H1 (cell line): ENCODE data around the gene KCNK15. TPM values are rescaled to one million over a fixed set of nuclear protein-coding genes. Genes with fewer than 3 reads are reported as not detected.

ENCODE experiments used
- CBX5 ChIP-seq: fragments of 300-800, 300-1000 bp; sonication (generic); IDR thresholded peaks from 2 replicates; pipeline ENCODE4 v1.7.1; 2016; ENCODE audit warnings: antibody characterized with exemption, low read length, low read depth
- E2F6 ChIP-seq: IDR thresholded peaks from 2 replicates; pipeline ENCODE4 v1.6.1; 2012; ENCODE audit warnings: inconsistent platforms
- POLR2A ChIP-seq, 2 experiments: IDR thresholded peaks; 1 replicate in 1 of 2; 2 replicates in 1 of 2; pipeline ENCODE4 v1.6.1; 2011; ENCODE audit warnings: low read depth in 2 of 2, low read length in 2 of 2, mild to moderate bottlenecking in 2 of 2; ENCODE audit errors: control extremely low read depth in 1 of 2
- TEAD4 ChIP-seq: IDR thresholded peaks from 2 replicates; pipeline ENCODE4 v1.6.1; 2012; ENCODE audit warnings: low read depth, low read length, inconsistent platforms, mixed read lengths
- polyA plus RNA-seq, 7 experiments: library from polyadenylated mRNA; depleted of rRNA in 3 of 7; stranded (reverse) in 5 of 7; unstranded in 2 of 7; fragments of >200 nt in 5 of 7; fragments of 200-250 nt in 2 of 7; gene quantifications; 1 replicate in 5 of 7; 2 replicates in 1 of 7; 4 replicates in 1 of 7; pipeline versions ENCODE4 v1.2.1 to v1.2.3, GENCODE V29; 2011 to 2013; ENCODE audit warnings: missing spikeins in 2 of 7, mixed read lengths in 2 of 7
- total RNA-seq: library from RNA; stranded (reverse); fragmentation: NEBNext Ultra II Directional; extraction: Animal tissue kit (Norgen Biotek cat#: 25700); gene quantifications from 2 replicates; pipeline ENCODE4 v1.2.1, GENCODE V29; 2021

KCNK15 gene
- total and polyA plus RNA-seq, 2 of the 8 experiments (the other 6 are each of a cell fraction or from before 2014, with no cell fraction given): 0.24 to 0.33 TPM

GRCh38 chr20:44709380-44709779 lies 36.3 kb upstream of the KCNK15 start (continued):
- TF ChIP-seq CBX5 (no peak), TEAD4 (no peak), E2F6 (no peak), POLR2A (IDR thresholded peaks at IDR 0.05; ENCODE audit: control extremely low read depth in 1 of 2, low read depth in 2 of 2, low read length in 2 of 2) (no peak)
- TF ChIP-seq, all 59 proteins: peak for 0
